Lung (tissue), 12 donors: Measurements from ENCODE around the gene NXPH2. TPM values are rescaled to one million over a fixed set of nuclear protein-coding genes. Genes with fewer than 3 reads are reported as not detected.

Experiments used
- ATAC-seq: fragments of 200-7000 bp; cut with Tn5 transposase; one replicate; pipeline ENCODE4 v1.9.1; 2020; ENCODE audit warnings: moderate number of reproducible peaks; ENCODE audit not compliant: insufficient read depth, low FRiP score
- DNase-seq, 3 donors: peaks; one replicate each; pipeline ENCODE4 v3.0.0-alpha.2; 2013 to 2017
- H3K27ac ChIP-seq, 2 donors: one replicate each; pipeline ENCODE4 v1.5.1; 2013; ENCODE audit warnings: mild to moderate bottlenecking in 2 of 2, moderate library complexity in 2 of 2, control low read depth in 1 of 2, inconsistent platforms in 1 of 2, low read depth in 1 of 2, low read length in 1 of 2
- H3K27me3 ChIP-seq, 3 donors: one replicate each; pipeline ENCODE4 v1.5.1; 2013; ENCODE audit warnings: low read length in 2 of 3; ENCODE audit not compliant: control insufficient read depth in 3 of 3, insufficient read depth in 3 of 3
- H3K36me3 ChIP-seq, 4 donors: one replicate each; pipeline ENCODE4 v1.5.1; 2013; ENCODE audit warnings: low read length in 4 of 4, mild to moderate bottlenecking in 1 of 4, moderate library complexity in 1 of 4; ENCODE audit not compliant: control insufficient read depth in 4 of 4, insufficient read depth in 4 of 4
- H3K4me1 ChIP-seq, 5 donors: one replicate each; pipeline ENCODE4 v1.5.1; 2013; ENCODE audit warnings: low read length in 5 of 5, mild to moderate bottlenecking in 2 of 5, moderate library complexity in 1 of 5; ENCODE audit not compliant: control insufficient read depth in 5 of 5, insufficient read depth in 5 of 5
- H3K4me3 ChIP-seq: one replicate; pipeline ENCODE4 v1.5.1; 2013; ENCODE audit warnings: mild to moderate bottlenecking, control low read depth, moderate library complexity
- H3K9ac ChIP-seq, 2 donors: one replicate each; pipeline ENCODE4 v1.5.1; 2013; ENCODE audit warnings: low read length in 2 of 2, control low read depth in 1 of 2; ENCODE audit not compliant: insufficient read depth in 1 of 2
- H3K9me3 ChIP-seq, 4 donors: one replicate each; pipeline ENCODE4 v1.5.1; 2013; ENCODE audit warnings: low read length in 3 of 4, mild to moderate bottlenecking in 1 of 4, moderate library complexity in 1 of 4; ENCODE audit not compliant: control insufficient read depth in 4 of 4, insufficient read depth in 3 of 4
- WGBS, 2 donors: extraction: QIAGEN DNeasy Blood & Tissue Kit; methylation state at CpG; one replicate each; pipeline ENCODE4 v1.1.7; 2013; 5-methylcytosine and 5-hydroxymethylcytosine counted together
- polyA plus RNA-seq, 2 donors: library from polyadenylated mRNA; stranded (reverse); fragments of 200-250 nt; gene quantifications; one replicate each; pipeline ENCODE4 v1.2.1, GENCODE V29; 2013
- total RNA-seq, 2 donors: library from RNA; depleted of rRNA in 1 of 2; stranded (reverse); fragments of >200 nt in 1 of 2; gene quantifications; one replicate each; pipeline ENCODE4 v1.2.1, GENCODE V29; 2014 to 2021
- TF ChIP-seq, protein P1 (sequence below): IDR thresholded peaks from 2 replicates; pipeline ENCODE4 v1.5.1; 2012; ENCODE audit warnings: mild to moderate bottlenecking; ENCODE audit errors: control extremely low read depth, extremely low read depth
- donor health status: control.
- donor health status: control.
- donor health status: Bipolar disorder and iron deficiency.
- donor health status: healthy.
- donor health status: DM: yes; HTN: yes; CAD: no.

The NXPH2 gene
- total and polyA plus RNA-seq, 4 donors = not detected

DNA sequence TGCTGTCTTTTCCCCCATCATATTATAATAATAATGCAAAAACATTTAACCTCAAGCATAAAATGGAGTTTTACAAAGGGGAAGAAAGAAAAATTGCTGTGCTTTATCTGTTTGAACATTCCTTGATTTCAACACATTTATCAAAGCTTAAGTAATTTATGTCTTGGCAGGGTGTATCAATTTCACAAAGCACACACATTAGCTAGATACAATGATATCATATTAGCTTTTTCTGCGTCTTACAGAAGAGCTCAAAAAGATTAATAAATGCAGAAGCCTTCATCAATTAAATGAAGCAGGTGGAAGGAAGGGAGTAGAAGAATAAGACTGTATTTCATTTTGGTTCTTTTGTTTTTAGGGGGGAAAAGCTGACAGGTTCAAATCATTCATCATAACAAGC is 103.0 kb downstream of the NXPH2 start:
- Histone ChIP-seq H3K36me3 (no peaks in the 10 kb centered on the region), H3K4me1 (peaks cover 0 to 3% (median 0%) of the 10 kb centered on the region in 5 donors), H3K27ac (no peak overlapping the region), H3K9ac (no peak overlapping the region), H3K9me3 (no peaks in the 10 kb centered on the region), H3K27me3 (no peaks in the 10 kb centered on the region), H3K4me3 (no peak overlapping the region)
- 39 to 43% methylated on average over 1 of the region's 1 CpG for WGBS, 2 donors
- TF ChIP-seq, protein P1, sequence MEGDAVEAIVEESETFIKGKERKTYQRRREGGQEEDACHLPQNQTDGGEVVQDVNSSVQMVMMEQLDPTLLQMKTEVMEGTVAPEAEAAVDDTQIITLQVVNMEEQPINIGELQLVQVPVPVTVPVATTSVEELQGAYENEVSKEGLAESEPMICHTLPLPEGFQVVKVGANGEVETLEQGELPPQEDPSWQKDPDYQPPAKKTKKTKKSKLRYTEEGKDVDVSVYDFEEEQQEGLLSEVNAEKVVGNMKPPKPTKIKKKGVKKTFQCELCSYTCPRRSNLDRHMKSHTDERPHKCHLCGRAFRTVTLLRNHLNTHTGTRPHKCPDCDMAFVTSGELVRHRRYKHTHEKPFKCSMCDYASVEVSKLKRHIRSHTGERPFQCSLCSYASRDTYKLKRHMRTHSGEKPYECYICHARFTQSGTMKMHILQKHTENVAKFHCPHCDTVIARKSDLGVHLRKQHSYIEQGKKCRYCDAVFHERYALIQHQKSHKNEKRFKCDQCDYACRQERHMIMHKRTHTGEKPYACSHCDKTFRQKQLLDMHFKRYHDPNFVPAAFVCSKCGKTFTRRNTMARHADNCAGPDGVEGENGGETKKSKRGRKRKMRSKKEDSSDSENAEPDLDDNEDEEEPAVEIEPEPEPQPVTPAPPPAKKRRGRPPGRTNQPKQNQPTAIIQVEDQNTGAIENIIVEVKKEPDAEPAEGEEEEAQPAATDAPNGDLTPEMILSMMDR = no peak
- ATAC-seq = no peak
- no peak for DNase-seq

DNA sequence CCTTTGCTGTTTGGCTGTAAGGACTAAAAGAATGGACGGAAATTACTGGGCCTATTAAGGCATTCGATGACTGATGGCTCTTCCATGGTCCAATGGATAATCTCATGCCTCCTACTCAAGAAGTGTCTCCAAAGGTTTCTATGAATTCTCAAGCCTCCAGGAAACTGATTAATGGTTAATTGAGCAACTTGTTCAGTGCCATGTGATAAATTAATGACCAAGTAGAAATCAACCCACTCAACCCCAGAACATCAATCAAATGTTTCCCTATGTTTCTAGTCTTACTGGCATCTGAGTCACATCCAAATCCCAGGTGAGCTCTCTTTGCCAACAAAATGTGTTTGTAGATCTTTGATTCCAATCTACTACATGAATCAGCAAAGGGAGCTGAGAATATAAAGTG is 103.6 kb downstream of the NXPH2 start:
- Histone ChIP-seq H3K27ac (no peak overlapping the region), H3K9ac (no peak overlapping the region), H3K27me3 (no peaks in the 10 kb centered on the region), H3K9me3 (no peaks in the 10 kb centered on the region), H3K4me1 (peaks cover 0 to 3% (median 0%) of the 10 kb centered on the region in 5 donors), H3K4me3 (no peak overlapping the region), H3K36me3 (no peaks in the 10 kb centered on the region)
- TF ChIP-seq, protein P1 = no peak
- ATAC-seq (no peak), DNase-seq (no peak)
- 92 to 94% methylated on average over 2 of the region's 2 CpGs for WGBS, 2 donors

DNA sequence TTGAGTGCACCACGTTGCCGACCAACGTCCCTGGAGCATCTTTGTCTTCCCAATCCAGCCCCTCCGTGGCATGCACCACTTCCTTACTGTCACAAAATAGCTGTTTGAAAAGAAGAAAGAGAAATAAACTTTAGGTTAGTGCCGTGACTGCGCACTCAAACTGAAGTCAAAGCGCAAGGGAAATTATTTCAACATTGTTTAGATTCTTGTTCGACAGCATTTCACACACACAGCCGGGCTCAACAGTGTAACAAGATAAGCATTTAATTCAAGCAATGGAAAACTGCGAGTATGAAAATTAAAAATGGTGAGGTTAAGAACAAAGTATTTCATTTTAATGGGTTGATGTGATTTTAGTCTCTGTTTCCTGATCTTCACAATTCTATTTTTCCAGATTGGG is 108.6 kb downstream of the NXPH2 start:
- Histone ChIP-seq H3K9me3 (no peaks in the 10 kb centered on the region), H3K4me1 (peaks cover 0 to 3% (median 0%) of the 10 kb centered on the region in 5 donors), H3K27me3 (no peaks in the 10 kb centered on the region), H3K36me3 (no peaks in the 10 kb centered on the region), H3K27ac (no peak overlapping the region), H3K9ac (no peak overlapping the region), H3K4me3 (no peak overlapping the region)
- DNase-seq (peak in 2 of 3 donors; percentile 32 to 38), ATAC-seq (no peak)
- TF ChIP-seq, protein P1 = no peak
- 60 to 71% methylated on average over 10 of the region's 10 CpGs for whole genome bisulfite sequencing, 2 donors

DNA sequence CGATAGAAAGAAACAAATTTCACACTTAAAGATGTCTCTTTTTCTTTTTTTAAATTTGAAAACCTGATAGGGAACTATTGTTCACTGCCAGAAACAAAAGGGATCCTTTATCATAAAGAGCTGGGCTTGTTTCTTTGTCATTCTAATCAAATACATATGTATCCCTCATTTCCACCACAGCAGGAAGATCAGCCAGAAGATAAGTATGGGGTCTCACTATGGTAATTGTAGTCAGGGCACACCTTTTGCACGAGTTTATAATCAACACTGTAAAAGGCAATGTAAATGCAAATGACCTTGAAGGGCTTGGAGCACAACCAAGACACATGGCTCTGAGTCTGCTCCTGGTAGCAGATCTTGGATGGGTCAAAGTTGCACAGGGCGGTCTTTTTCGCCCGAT is 109.5 kb downstream of the NXPH2 start:
- ATAC-seq (no peak), DNase-seq (no peak)
- WGBS, 2 donors = 85 to 88% methylated on average over 5 of the region's 5 CpGs
- no peak overlapping the region for H3K27ac ChIP-seq
- H3K4me3 ChIP-seq = no peak overlapping the region
- TF ChIP-seq, protein P1 = no peak
- H3K36me3 ChIP-seq = no peaks in the 10 kb centered on the region
- H3K9me3 ChIP-seq = no peaks in the 10 kb centered on the region
- no peak overlapping the region for H3K9ac ChIP-seq
- peaks cover 0 to 3% (median 0%) of the 10 kb centered on the region in 5 donors for H3K4me1 ChIP-seq
- H3K27me3 ChIP-seq = no peaks in the 10 kb centered on the region
